ENCODE data around the gene NGFR.

NGFR gene

GRCh38 chr17:49551221-49552069 is 56.4 kb downstream of the NGFR start:
- no peak overlapping the region for H3K27ac ChIP-seq
- H3K9me3 ChIP-seq (ENCODE audit: control insufficient read depth, low read length), result no peaks in the 10 kb centered on the region
- no peak for TF ChIP-seq CTCF (IDR thresholded peaks at IDR 0.05)
- no peaks in the 10 kb centered on the region for H3K27me3 ChIP-seq (ENCODE audit: control insufficient read depth, insufficient read depth, low read length)
- H3K4me3 ChIP-seq (ENCODE audit: low read depth, low read length), result no peak overlapping the region
- no peak overlapping the region for H2AFZ ChIP-seq
- no peaks in the 10 kb centered on the region for H3K36me3 ChIP-seq (ENCODE audit: control insufficient read depth, insufficient read depth, low read length)
- no peak overlapping the region for H3K9ac ChIP-seq
- no peak overlapping the region for H3K4me2 ChIP-seq (ENCODE audit: low read length)
- H3K4me1 ChIP-seq, result no peaks in the 10 kb centered on the region
- H3K79me2 ChIP-seq, result no peaks in the 10 kb centered on the region

- H3K79me2 ChIP-seq, result no peaks in the 10 kb centered on the region
- H3K9me3 ChIP-seq (ENCODE audit: control insufficient read depth, low read length), result no peaks in the 10 kb centered on the region
- no peak overlapping the region for H3K9ac ChIP-seq
- no peak for TF ChIP-seq CTCF (IDR thresholded peaks at IDR 0.05)
- H3K4me1 ChIP-seq, result no peaks in the 10 kb centered on the region
- no peaks in the 10 kb centered on the region for H3K27me3 ChIP-seq (ENCODE audit: control insufficient read depth, insufficient read depth, low read length)
- H2AFZ ChIP-seq, result no peak overlapping the region
- no peak overlapping the region for H3K27ac ChIP-seq
- no peak overlapping the region for H3K4me2 ChIP-seq (ENCODE audit: low read length)
- no peak overlapping the region for H3K4me3 ChIP-seq (ENCODE audit: low read depth, low read length)
- H3K36me3 ChIP-seq (ENCODE audit: control insufficient read depth, insufficient read depth, low read length), result no peaks in the 10 kb centered on the region
These were observed 57.1 kb downstream of the NGFR start for GRCh38 chr17:49552070-49552751.

- Histone ChIP-seq H3K4me3 (ENCODE audit: low read depth, low read length) (no peak overlapping the region), H3K9ac (no peak overlapping the region), H3K36me3 (ENCODE audit: control insufficient read depth, insufficient read depth, low read length) (no peaks in the 10 kb centered on the region), H3K4me2 (ENCODE audit: low read length) (no peak overlapping the region), H3K4me1 (no peaks in the 10 kb centered on the region), H3K27me3 (ENCODE audit: control insufficient read depth, insufficient read depth, low read length) (no peaks in the 10 kb centered on the region), H3K79me2 (no peaks in the 10 kb centered on the region), H3K27ac (no peak overlapping the region), H3K9me3 (ENCODE audit: control insufficient read depth, low read length) (no peaks in the 10 kb centered on the region), H2AFZ (no peak overlapping the region)
- TF ChIP-seq CTCF (IDR thresholded peaks at IDR 0.05), result no peak
These were observed 58.7 kb downstream of the NGFR start for GRCh38 chr17:49553676-49554335.

GRCh38 chr17:49554694-49555494 is 59.8 kb downstream of the NGFR start:
- Histone ChIP-seq H2AFZ (no peak overlapping the region), H3K4me2 (ENCODE audit: low read length) (no peak overlapping the region), H3K79me2 (no peaks in the 10 kb centered on the region), H3K27me3 (ENCODE audit: control insufficient read depth, insufficient read depth, low read length) (no peaks in the 10 kb centered on the region), H3K9me3 (ENCODE audit: control insufficient read depth, low read length) (no peaks in the 10 kb centered on the region), H3K27ac (no peak overlapping the region), H3K4me1 (no peaks in the 10 kb centered on the region), H3K4me3 (ENCODE audit: low read depth, low read length) (no peak overlapping the region), H3K9ac (no peak overlapping the region), H3K36me3 (ENCODE audit: control insufficient read depth, insufficient read depth, low read length) (no peaks in the 10 kb centered on the region)
- no peak for TF ChIP-seq CTCF (IDR thresholded peaks at IDR 0.05)

Measured in parathyroid adenoma (tissue), 2 donors.